HG02852 (cell line): ENCODE measurements around the gene SNX5.
A peak's percentile ranks its signal among the peaks of the same experiment; 100 is the strongest.
"Not testable (repeated sequence)": the region's sequence is repeated elsewhere in the genome, so short reads cannot be mapped to it uniquely, and the experiment has no call there.

Experiments
- ATAC-seq: cut with Tn5 transposase; IDR thresholded peaks from one replicate; pipeline ENCODE4 v1.9.1; 2021; ENCODE audit warnings: mild to moderate bottlenecking, moderate library complexity; ENCODE audit not compliant: unreplicated experiment

SNX5 gene

DNA sequence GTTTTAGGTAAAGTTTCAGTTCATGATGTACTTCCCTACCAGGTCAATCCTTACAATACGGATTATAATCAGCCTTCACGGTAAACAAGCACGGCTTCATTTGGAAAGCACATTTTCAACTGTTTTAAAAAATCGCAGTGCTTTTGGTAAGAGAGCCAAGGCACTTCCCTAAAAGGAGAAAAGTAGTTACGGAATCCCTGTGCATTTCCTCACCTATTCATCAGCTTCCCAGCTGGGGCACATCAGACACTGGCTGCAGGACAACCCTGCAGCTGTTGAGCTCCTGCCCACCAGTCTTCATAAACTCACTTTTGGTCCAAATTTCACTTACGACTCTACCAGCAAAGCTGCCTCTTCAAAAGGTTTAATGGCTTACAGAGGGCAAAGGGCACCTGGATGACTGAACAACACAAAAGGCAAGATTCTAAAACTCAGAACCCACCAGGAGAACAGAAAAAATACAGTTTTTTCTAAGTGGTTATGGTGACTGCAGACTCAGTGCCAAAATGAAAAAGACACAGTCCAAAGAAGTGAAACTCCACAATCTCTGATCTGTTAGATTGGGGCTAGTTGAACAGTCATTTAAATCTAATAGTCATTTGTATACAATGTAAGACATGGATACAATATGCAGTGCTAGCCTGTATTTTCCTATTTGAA is 7.5 kb downstream of the SNX5 start:
- ATAC-seq, result peak; percentile 34

DNA sequence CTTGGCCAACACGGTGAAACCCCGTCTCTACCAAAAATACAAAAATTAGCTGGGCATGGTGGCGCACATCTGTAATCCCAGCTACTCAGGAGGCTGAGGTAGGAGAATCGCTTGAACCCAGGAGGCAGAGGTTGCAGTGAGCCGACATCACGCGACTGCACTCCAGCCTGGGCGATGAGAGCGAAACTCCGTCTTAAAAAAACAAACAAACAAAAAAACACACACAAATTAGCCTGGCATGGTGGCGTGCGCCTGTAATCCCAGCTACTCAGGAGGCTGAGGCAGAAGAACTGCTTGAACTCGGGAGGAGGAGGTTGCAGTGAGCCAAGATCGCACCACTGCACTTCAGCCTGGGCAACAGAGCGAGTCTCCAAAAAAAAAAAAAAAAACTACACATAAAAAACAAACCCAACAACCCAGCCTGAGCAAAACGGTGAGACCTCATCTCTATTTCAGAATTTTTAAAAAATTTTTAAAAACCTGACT is 8.2 kb downstream of the SNX5 start:
- not testable (repeated sequence) for ATAC-seq

DNA sequence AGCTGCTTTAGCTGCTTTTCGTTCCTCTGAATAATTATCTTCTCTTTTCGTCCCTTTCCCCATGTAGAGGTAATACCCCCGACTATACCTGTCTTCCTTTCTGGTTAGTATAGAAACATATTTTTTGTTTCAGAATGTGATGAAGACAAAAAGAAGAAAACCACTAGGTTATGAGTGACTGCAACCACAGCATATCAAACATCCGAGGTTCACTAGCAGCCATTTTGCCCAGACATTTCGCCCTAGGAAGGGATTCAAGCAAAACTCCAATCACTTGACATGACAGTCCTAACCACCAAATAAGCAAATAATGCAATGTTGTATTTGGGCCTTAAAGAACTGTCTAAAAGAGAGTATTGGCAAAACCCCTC is 9.4 kb downstream of the SNX5 start:
- no peak for ATAC-seq

DNA sequence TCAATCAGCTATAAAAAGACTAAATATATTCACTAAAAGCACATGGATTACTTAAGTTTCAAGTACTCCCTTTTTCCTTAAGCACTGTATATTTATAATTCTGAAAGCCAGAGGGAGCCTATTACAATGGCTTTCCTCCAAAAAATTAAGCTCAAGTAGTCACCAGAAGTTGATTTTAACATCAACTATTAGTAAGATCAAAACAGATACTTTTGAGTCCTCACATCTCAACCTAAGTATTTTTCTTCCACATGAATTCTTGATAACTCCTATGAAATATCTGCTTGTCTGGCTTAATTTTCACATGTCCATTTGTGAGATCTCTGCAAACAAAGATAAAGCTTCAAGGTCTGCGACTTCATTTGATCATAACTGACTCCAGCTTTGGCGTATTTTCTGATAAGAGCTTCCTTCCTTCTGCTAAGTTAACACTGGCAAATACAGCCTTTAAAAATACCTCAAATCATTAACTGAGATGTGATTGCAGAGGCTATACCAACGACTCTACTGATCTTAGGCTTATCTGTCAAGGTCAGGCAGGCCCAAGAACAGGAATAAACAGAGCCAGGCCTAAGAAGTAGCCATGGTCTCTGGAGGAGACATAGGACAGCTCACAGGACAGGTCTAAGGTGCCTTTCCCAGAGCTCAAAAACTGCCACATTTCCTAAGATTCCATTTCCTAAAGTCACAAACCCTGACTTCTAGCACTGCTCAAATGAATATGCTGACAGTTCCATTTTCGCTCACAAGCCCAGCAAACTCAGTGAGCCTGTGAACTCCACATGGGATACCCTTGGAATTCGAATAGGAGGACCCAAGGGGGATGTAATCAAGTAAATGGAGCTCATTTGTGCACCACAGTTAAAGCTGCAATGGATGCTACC is 10.0 kb downstream of the SNX5 start:
- ATAC-seq, result no peak

DNA sequence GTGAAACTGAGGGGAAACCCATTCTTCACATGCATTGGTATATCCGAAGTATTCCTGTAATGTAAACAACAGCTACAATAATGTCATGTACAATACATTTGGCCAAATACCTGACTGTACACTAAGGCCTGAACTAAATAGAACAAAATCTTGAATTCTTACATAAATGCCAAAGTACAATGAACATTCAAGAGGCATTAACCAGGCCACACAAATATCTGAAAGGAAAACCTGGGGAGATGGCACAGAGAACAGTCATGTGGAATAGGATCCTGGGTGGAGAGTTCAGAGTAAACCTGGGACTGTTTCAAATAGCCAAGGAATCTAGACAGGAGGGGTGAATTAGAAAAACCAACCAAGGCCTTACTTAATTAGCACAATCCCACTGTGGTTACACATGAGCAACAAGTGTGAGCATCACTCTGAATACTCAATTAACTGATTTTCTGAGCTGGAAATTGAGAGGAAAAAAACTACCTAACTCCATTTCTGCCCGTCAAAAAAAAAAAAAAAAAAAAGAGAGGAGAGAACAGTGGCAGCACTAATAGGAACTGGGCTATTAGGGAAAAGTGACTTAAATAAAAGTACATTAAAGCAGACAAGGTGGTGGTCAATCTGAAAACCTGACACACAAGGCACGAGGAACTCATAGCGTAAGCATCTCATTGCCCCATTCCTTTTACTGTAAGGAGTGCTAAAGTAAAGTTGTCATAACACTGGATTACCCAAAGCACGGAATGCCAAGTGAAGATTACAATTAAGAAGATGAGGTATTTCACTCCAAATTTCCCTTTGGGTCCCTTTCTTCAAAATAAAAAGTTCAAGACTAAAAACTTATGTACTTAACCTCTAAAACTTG is 10.9 kb downstream of the SNX5 start:
- ATAC-seq, result no peak

DNA sequence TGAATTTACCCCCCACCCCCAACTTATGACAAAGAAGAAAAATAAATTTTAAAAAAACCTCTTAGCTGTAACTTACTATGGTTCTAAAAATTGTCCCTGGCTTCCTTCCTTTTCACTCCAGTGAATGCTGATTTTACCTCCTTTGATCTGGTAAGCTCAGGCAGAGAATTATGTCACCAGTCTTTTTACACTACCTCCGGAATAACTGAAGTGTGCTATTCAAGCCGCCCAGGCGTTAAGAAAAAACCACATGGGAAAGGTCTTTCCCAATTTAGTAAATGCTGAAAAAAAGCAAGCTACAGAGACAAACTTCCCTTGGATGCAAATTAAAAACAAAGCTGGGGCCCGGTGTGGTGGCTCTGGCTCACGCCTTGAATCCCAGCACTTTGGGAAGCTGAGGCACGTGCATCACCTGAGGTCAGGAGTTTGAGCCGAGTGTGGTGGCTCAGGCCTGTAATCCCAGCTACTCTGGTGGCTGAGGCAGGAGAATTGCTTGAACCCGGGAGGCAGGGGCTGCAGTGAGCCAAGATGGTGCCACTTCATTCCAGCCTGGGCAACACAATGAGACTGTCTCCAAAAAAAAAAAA is 12.4 kb downstream of the SNX5 start:
- ATAC-seq, result no peak

DNA sequence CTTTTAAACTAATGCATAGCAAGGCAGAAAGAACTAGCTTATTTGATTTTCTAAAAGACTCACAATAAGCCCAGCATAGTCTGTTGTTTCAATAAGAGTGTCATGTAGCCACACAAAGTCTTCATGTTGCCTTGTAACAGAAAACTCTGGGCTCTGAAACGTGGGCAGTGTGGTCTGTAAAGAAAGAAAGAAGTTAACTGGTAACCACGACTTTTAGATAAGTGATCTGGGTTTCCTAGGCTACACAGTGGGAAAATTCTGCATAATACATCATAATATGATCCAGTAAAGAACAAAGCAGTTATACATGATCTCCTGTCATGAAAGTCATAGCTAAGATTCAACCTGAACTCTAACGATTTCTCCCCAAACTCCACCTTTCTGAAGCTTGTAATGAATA is 13.3 kb downstream of the SNX5 start:
- ATAC-seq, result no peak

DNA sequence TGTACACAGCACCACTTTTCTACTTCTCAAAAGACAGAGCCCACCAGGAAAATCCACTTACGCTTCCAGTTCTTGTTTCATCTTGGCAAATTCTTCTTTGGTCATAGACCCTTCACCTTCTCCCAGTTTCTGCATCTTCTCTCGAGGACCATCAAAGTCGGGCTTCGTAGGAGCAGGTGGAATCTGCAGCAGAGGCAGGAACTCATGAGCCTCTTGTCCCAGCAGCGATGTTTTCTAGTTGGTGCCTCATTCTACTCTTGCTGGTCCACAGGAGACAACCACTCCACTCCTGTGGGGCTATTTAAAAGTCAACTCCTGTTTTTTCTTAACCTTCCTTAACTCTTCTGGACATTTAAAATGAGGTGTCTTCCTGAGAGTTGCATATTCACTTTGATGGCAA is 14.7 kb downstream of the SNX5 start:
- no peak for ATAC-seq

DNA sequence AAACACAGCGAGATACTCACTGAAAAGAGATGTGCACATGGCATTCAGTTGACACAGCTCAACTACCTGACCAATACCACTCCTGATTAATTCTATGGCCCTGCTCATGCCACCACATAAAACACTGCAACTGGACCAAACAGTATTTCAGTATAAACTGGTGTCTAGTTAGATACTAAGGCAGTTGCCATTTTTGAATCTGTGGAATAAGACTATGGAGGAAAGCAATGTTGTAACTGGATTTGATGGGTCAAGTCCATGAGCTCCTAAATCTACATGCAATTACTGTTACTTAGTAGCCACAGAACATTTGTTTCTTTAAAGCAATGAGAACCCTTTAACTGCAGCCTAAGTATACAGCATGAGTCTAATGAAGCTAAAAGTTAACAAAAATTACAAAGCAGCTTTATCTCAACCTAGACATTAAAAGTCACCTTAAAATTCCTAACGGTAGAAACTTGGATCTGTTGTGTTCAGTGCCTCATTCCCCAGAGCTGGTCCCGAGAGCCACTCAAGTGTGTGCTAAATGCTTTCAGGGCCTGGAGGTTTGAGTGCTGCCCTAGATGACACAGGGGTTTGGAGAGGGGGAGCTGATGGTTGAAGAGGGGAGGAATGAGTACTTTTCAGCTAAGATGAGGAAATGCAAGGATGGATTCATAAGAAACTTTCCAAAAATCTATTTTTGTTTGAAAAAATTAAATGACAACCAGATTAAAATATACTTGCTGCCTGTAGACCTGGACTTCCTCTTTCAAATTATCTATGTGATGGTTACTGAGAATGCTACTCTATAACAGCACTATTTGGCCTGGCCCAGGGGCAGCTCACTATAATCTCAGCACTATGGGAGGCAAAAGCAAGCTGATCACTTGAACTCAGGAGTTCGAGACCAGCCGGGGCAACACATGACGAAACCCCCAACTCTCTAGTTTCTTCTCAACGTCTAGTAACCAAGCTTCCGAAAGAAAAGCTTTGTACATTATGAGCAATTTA is 15.6 kb downstream of the SNX5 start:
- no peak for ATAC-seq

DNA sequence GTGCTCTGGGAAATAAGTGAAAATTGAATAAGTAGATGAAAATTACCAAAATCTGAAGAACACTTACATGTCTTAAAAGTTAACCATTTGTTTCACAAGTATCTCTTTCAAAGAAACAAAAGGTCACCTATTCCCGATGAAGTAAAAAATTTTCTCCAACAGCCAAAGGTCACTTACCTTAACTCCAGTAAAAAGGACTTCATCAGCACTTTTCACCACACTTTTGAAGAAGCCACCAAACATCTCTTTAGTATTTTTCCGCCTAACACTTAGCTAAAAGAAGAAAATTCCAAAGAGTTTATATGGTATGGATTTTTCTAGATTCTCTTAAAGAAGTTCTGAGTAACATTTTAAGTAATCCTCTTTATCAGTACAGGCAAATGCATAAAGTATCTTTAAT is 17.3 kb downstream of the SNX5 start:
- ATAC-seq, result no peak

DNA sequence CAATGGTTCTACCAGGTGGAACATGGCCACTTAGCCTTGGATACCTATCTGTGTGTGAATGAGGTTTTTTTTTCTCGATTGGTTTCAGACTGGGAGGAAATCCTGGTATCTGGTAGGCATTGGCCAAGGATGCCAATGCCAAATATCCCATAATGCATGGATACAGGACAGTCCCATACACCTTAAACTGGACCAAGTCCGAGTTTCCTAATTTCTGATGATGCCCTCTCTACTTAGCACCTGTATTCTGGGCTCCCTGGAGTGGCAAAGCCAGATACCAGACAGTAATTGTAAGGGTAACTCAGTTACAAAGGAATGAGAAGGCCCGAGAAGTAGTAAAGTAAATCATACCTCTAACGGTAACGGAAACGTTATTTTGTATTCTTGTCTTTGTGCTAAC is 17.9 kb downstream of the SNX5 start:
- ATAC-seq, result no peak

DNA sequence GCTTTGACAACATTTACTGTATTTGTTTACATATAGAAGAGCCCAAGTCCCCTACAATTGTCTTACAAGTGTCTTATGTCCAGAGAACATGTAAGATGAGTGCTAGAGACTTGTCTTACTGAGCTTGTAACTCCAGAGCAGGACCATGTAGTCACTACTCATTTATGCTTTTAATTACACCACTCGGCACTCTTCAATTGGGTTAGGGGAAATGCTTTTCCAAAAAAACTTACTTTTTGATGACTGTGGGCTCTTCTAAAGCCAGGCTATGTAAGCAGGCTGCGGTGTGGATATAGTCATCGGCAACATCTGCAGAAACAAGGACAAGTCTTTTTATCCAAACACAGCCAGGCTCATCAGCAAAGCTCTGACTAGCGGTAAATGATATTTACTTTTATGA is 18.7 kb downstream of the SNX5 start:
- no peak for ATAC-seq

DNA sequence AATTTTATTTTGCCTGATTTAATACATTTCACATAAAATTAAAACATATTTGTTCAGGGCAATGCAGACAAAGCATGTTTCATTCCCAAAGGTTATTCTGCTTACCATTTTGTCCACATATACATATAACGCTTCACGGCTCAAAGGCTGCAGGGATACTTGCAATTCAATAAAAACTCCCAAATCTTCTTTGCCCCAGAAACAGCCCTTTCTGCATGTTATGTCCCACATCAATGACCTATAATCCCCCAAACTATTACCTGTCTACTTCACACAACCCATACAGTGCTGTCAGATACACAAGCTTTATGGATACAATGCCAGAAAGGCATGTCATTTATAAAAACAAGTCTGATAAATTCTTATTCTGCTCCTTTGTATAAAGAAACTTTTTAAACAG is 20.2 kb downstream of the SNX5 start:
- no peak for ATAC-seq

DNA sequence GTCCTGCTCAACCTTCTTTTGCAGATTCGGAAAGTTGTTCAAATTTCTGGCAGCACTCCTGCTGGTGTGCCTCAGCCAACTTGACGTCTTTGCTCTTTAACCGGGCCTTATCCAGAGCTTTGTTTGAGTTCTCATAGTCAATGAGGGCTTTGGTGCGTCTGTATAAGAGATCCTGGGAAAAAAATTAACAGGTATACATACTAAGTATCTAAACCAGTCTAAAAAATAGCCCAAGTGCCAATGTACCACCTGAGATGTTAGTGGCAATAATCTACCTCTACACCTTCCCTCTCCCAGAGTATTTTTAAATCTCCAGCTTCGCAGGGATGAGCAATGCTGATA is 21.1 kb downstream of the SNX5 start:
- ATAC-seq, result no peak

DNA sequence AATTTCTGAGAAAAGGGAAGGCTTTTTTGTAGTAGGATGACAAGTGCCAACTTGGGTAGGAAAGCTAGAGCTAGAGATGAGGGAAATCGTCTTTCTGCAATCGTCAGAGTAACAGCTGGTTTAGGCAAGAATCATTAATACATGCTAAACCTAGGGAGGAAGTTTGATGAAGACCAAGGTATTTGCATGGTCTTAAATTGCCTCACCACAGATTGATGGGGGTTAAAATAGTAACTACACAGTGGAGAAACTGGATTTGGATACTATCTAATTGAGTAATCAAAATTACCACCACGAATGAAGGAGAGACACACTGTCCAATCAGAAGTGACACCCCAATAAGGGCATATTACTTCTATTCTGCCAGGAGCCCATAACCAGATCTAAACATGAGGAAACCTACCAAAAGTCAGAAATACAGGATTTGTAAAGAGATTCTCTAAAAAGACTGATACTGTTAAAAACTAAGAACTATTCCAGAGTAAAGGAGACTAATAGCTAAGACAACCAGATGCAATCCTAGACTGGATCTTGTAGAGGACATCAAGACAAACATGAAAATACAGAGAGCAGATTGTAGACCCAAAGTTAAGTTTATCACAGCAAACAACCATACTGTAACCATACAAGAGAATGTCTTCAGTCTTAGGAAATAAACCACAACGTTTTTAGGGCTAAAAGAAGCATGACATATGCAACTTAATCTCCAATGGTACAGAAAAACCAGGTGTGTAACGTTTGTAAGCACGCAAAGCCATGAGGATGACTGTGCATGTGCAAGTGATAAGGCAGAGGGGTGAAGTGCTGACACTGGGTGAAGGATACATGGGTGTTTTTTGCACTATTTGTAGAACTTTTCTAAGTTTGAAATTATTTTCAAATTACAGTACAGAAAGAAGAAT is 21.8 kb downstream of the SNX5 start:
- ATAC-seq, result no peak

DNA sequence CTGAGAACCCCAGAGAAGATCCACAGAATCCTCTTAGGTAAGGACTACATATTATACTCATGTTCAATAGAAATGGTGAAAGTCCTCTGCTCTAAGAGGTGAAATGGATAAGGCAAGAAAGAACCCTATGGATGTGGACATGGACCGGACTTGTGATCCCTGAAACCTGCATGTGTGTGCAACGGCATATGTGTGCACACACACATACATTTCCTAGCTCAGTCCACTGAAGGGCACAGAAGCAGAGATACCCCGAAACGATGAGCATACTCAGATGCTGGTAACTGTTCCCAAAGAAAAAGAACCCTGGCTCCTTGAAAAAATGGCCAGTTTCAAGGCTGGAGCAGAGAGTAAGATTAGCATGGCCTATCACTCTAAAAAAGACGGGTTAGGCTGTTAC is 22.6 kb downstream of the SNX5 start:
- ATAC-seq, result no peak

DNA sequence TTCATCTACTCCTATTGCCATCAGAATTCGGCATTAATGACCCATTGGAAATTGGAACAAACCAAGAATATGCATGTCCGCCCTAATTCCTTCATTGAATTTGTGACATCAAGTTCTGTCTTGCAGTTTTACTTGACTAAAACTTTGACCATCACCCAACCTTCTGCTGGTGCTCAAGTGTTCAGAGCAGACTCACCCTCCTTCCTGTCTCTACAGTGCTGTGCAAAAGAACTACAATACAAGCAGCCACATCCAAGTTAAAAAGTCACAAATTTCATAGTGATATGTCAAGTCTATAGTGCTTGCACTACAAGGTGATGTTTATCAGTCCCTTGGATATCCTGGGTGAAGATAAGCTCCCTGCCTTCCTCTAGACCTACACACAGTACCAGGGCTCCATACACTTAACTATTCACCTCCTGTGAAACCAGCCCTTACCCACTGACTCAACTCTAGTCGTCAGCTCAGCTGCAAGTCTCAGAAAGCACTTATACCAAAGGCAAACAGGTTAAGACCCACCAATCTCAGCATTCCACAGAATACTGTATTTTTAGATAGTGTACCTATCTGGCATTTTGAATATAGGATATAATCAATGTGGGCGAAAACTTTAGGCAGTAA is 23.6 kb downstream of the SNX5 start:
- ATAC-seq, result no peak

DNA sequence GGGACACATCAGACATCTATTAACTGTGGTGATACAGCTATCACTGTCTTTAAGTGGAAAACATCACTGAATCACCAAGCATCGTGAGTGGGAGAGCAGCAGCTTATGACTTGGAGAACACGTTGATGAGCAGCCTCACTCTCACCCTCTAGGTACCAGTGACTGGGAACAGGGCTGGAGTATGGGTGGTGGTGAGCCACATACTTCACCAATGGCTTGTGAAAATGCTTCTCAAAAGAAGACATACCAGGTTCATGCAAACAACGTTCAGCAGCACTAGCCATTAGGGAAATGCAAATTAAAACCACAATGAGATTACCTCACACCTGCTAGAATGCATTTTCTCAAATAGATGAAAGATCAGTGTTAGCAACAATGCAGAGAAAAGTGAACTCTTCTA is 25.3 kb downstream of the SNX5 start:
- peak; percentile 65 for ATAC-seq

DNA sequence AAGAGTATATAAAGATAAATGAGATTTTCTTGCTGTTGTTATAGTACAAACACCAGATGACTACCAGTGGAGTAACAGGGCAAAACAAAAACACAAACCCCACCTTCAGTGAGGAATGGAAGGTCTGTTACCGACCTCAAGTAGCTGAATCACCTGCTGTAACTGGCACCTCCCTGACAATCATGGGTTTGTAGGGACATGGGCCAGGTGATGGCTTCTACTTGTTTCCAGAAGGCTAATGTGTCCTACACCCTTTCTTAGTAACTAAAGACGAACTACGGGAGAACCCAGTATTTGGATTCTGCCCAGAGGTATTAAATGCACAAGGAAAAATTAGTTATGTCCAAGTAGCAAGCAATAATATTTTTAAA is 26.8 kb downstream of the SNX5 start:
- ATAC-seq, result no peak
